Testis (tissue), 2 donors: ENCODE results near the gene SLC7A9.

Experiments
- POLR2A ChIP-seq: fragments of 450-650 bp; IDR thresholded peaks from one replicate; pipeline ENCODE4 v1.6.1; 2017; ENCODE audit warnings: antibody characterized with exemption, mild to moderate bottlenecking, moderate library complexity
- TF ChIP-seq, protein P1 (sequence below), 3 experiments: fragments of 450-650 bp in 2 of 3; fragments of 200-600 bp in 1 of 3; sonication (generic) in 1 of 3; IDR thresholded peaks; one replicate each; pipeline ENCODE4 v1.5.1; 2016 to 2019; ENCODE audit warnings: antibody characterized with exemption in 3 of 3, mild to moderate bottlenecking in 2 of 3, moderate library complexity in 1 of 3

GRCh38 chr19:32802840-32803239 lies 66.7 kb downstream of the SLC7A9 start:
- TF ChIP-seq, protein P1, sequence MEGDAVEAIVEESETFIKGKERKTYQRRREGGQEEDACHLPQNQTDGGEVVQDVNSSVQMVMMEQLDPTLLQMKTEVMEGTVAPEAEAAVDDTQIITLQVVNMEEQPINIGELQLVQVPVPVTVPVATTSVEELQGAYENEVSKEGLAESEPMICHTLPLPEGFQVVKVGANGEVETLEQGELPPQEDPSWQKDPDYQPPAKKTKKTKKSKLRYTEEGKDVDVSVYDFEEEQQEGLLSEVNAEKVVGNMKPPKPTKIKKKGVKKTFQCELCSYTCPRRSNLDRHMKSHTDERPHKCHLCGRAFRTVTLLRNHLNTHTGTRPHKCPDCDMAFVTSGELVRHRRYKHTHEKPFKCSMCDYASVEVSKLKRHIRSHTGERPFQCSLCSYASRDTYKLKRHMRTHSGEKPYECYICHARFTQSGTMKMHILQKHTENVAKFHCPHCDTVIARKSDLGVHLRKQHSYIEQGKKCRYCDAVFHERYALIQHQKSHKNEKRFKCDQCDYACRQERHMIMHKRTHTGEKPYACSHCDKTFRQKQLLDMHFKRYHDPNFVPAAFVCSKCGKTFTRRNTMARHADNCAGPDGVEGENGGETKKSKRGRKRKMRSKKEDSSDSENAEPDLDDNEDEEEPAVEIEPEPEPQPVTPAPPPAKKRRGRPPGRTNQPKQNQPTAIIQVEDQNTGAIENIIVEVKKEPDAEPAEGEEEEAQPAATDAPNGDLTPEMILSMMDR (IDR thresholded peaks at IDR 0.05): no peak
- TF ChIP-seq POLR2A: no peak
